ENCODE results near the gene OSM.

The OSM gene

GRCh38 chr22:30261134-30261533, 5.5 kb downstream of the OSM start:
- DNase-seq: peak; percentile 76 to 78

- no peak for DNase-seq
These were observed 6.0 kb downstream of the OSM start for GRCh38 chr22:30260682-30261081.

- DNase-seq: no peak
These were observed 6.4 kb downstream of the OSM start for GRCh38 chr22:30260276-30260675.

- no peak for DNase-seq
These were observed 12.3 kb downstream of the OSM start for GRCh38 chr22:30254314-30254713.

GRCh38 chr22:30253205-30253852, 13.3 kb downstream of the OSM start:
- peak; percentile 99 for DNase-seq

GRCh38 chr22:30252411-30253204, 14.0 kb downstream of the OSM start:
- peak; percentile 65 to 75 for DNase-seq

- DNase-seq: peak; percentile 40 to 41
These were observed 14.9 kb downstream of the OSM start for GRCh38 chr22:30251711-30252110.

GRCh38 chr22:30250661-30251267, 15.9 kb downstream of the OSM start:
- peak in 1 of 2 experiments; percentile 34 for DNase-seq

- DNase-seq: no peak
These were observed 16.5 kb downstream of the OSM start for GRCh38 chr22:30250039-30250565.

- no peak for DNase-seq
These were observed 17.3 kb downstream of the OSM start for GRCh38 chr22:30249049-30250038.

GRCh38 chr22:30248484-30248883, 18.2 kb downstream of the OSM start:
- no peak for DNase-seq

GRCh38 chr22:30247974-30248373, 18.7 kb downstream of the OSM start:
- no peak for DNase-seq

GRCh38 chr22:30247561-30247960, 19.1 kb downstream of the OSM start:
- DNase-seq: no peak

GRCh38 chr22:30246814-30247376, 19.8 kb downstream of the OSM start:
- no peak for DNase-seq

- DNase-seq: peak in 1 of 2 experiments; percentile 21
These were observed 20.5 kb downstream of the OSM start, which contains the start of gene LIF for GRCh38 chr22:30245985-30246813. Gene LIF (minus strand): TSS chr22:30246759. CDS start chr22:30246695, 64 bp downstream.

GRCh38 chr22:30245181-30245984, 21.3 kb downstream of the OSM start:
- no peak for DNase-seq

GRCh38 chr22:30244641-30245040, 22.0 kb downstream of the OSM start:
- no peak for DNase-seq

- no peak for DNase-seq
These were observed 22.6 kb downstream of the OSM start for GRCh38 chr22:30244066-30244465.

GRCh38 chr22:30243661-30244060, 23.0 kb downstream of the OSM start:
- no peak for DNase-seq

All from SHP77 (cell line).